HG03354 (cell line): ENCODE data around the gene GRAMD2A.
A peak's percentile ranks its signal among the peaks of the same experiment; 100 is the strongest.

Experiments
- ATAC-seq: cut with Tn5 transposase; IDR thresholded peaks from one replicate; pipeline ENCODE4 v1.9.1; 2021; ENCODE audit warnings: mild to moderate bottlenecking; ENCODE audit not compliant: unreplicated experiment, poor library complexity, severe bottlenecking

GRAMD2A gene

DNA sequence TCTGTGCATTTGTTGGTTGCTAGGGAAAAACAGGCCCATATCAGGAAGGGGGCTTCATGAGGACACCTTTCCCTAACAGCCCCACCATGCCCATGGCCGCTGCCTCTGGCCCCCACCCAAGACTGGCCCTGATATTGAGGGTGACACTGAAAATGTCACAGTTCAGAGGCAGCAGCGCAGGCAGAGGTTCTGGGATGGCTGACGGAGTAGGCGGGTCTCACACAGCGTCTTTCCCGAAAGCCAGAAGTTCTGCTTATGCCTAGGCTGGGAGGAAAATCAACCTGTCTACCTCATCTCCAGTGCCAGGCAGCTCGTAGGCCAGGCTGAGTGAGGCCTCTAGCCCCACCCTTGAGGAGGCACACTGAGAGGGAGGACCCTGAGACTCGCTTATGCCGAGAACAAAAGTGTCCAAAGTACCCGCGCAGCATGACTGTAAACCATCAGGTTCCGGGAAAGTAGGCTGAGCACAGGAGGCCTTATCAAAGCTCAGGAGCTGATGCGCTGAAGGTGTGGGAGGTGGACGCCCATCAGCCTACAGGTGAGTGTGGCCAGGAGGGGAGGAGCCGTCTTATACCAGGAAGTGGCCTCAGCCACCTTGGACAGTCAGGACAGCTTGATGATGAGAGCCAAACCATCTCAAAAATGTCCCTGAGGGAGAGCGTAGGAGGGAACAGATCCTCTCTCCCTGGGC, 27.5 kb downstream of the GRAMD2A start:
- ATAC-seq = no peak

DNA sequence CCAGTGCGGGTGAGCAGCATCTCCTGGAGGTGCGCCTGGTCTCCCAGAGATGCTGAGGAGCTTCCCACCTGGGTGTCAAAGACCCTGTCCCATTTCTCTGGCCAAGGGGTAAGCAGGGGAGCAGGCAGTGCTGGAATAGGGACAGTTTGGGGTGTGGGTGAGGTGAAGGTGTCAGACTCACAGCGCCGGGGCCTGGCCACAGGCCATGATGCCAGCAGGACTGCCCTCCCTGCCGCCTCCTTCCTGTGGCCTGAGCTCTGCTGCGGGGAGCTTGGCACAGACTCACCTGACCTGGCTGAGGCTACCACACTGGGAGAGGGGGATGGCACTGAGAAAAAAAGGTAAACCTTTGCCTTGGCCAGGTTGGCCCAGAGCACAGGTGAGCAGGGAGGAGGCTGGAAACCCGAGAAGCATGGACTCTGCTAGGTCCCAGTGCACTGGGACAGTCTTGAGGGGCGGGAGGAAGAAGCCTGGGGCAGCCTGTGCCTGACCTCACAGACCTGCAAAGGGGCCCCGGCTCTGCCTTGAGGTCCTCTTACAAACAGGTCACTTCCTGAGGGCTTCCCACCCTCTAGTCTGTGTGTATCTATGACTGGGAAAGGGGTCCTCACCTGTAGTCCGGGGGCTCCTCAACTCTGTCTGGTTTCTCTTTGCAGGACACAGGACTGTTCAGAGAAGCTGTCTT, 28.2 kb downstream of the GRAMD2A start:
- no peak for ATAC-seq

DNA sequence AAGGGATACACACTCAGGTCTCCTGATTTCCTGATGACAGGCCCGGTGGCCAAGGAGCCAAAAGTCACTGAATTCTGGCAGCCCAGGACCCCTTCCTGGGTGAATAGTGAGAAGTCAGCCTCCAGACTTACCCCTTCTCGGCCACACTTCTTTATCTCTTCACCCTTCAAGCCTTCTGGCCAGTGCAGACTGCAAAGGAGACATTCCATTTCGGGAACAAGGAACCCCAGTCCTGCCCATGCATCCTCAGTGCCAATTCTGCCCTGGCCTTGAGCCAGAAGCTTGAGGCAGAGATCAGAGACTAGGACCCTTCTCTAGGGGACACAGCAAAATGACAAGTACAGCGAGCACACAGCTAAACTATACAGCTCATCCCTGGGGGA, 28.8 kb downstream of the GRAMD2A start:
- no peak for ATAC-seq

DNA sequence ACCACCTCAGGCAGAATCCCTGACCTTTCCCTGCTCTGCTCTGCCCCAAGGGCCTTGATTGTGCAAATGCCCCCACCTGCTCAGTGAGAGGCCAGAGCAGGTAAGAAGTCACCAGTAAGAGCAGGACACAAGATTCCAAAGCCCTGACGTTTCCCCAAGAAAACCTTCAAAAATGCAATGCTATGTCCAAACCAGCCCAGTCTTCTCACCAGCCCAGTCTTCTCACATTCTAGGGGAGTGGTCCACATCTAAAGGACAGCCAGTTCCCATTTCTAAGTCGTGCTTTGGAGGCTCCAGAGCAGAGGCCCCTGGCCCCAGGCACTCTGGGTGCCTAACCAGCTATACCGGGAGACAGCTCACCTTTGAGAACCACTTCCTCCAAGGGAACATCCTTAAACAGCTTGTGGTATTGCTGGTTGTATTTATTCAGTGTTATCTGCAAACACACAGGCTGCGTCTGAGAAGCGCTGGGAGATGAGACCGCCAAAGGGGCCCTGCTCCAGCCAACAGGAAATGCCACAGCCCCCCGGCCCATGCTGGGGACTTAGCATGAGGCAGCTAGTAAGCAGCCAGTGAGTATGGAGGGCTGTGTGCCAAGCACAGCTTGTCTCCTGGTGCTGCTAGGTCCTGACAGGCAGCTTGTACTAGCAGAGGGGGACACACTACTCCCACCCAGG, 29.3 kb downstream of the GRAMD2A start:
- ATAC-seq = no peak

DNA sequence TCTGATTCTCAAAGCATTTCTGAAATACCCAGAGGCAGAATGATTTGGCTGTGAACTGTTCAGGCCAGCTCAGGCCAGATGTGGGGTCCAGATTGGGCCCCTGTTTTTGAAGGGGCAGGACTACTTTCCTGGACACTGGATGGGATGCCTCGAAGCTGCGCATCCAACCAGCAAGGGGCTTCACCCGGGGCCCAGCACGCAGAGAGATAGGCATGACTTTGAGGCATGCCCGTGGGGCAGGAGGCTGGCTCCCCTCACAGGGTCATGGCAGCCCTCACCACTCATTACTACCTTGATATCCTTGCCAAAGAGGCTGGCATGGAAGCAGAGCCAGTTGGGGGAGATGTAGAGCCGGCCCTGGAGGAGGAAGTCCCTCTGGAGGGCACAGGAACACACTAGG, 30.1 kb downstream of the GRAMD2A start:
- no peak for ATAC-seq

DNA sequence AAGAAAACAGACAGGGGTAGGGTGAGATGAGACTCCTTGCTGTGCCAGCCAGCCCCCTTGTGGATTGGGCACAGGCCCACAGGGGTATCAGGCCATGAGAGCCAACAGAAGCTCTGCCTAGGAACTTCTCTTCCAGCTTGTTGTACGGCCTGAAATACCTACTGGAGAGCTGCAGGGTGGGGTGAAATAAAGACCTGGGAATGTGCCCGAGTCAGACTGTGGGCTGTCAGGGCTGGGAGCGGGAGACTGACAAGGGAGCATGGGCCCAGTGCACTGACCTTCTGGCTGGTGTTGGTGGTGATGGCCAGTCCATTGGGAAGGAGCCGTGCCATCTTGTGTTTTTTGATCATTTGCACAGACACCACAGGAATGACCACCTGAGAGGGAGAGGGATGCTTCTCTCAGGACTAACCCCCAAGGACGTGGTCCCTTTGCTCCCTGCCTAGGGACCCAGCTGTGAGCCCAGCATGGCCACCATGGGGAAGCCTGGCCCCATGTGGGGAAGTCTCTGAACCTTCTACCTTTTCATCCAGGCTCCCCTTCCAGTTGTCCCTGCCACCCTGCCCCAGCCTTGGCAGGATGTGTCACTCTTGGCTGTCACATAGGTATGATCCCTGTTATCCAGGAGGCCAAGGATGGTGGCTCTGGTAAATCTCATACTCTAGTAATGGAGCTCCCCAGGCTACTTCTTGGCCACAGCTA, 30.7 kb downstream of the GRAMD2A start:
- no peak for ATAC-seq

DNA sequence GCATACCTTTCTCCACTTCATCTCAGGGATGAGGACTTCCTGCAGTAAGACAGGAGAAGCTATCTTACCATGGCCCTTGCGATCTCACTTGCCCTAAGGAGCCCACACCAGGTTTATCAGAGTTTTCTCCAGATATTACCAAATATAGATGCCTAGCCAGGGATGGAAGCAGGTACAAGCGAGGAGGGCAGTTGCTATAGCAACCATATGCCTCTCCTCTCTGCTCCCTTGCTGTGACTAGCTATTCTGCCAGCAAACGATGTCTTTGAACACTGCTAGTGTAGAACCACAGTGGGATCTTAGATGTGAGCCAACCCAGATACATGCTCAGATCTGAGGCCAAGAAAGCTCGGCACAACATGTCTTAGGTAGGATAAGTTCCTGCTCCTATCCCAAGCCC, 33.9 kb downstream of the GRAMD2A start:
- no peak for ATAC-seq

DNA sequence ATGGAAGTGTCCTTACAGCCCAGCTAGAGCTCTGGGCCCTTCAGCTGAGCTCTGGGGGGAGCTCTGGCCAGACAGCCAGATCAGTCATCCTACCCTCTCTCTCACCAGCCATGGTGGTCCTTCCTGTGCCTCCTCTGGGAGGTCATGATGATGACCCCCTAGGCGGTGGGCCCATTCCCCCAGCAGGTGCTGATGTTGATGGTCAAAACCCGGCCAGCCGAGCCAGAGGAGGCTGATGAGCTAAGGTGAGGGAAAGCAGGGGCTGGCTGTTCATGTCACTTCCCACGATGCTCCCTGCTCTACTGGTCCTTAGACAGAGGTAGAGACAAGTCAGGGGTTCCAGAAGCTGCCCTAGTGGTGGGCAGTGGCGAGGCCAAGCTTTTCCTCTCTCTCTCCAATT, 35.0 kb downstream of the GRAMD2A start:
- no peak for ATAC-seq

DNA sequence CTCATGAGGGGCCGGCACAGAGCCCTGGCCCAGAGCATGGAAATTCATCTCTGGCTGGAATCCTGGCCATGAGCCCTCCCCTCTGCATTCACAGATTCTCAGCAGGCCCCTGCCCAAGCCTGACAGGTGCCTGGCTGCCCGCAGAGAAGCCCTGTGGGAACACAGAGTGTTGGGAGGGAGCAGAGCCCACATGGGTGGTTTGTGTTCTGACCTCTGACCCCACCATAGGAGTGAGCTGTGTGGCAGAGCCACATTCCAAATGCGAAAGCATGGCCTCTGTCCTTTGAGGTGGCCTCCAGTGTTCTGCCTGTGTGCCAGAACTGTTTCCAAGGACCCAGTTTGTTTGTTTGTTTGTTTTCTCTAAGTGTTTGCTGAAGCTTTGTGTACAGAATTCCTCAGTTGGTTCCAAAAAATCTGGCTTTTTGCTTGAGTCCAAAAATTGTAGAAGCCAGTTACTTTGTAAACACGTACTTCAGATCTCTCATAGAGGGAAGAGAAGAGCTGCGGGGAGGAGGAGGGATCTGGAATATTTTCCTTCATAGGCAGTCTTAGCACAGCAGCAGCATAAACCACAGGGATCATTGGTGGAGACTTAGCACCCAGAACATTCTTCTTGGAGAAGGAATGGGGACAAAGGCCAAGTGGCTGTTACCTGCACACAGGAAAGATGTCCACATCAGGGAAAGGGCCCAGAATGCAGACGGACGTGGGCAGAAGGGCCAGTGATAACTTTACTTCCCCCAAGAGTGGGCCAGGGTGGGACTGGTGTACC, 36.0 kb downstream of the GRAMD2A start:
- no peak for ATAC-seq

DNA sequence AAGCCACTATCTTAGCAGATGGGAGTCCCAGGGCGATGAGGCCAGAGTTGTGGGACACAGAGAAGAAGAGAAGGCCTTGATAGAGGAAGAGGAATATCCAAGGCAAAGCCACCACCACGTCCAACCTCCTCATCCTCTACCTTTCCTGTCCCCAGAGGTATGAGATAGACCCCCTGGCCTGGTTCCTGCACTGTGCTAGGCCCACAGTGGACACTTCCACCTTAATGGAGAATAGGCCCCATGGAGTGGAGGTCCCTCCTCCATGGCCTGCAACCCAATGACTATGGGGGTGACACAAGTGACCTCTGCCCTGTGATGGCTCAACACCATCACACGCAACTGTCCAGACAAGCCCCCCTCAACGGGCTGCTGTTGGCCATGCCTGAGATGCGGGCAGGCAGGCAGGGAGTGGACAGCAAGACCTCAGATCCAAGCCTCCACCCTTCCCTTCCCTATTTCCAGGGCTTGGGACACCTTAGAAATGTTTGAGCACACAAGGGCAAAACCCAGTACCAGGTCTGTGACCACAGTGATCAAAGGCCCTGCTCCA, 36.8 kb downstream of the GRAMD2A start:
- ATAC-seq = no peak

DNA sequence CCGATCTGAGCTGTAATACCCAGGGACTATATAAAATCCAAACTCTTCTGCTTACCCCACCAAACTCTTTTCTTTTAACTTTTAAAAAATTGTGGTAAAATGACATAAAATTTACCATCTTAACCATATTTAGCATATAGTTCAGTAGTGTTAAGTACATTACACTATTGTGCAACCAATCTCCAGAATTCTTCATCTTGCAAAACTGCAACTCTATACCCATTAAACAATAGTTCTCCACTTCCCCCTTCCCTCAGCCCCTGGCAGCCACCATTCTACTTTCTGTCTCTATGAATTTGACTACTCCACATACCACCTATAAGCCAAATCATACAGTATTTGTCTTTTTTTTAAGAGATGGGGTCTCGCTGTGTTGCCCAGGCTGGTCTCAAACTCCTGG, 40.7 kb downstream of the GRAMD2A start:
- ATAC-seq = no peak

DNA sequence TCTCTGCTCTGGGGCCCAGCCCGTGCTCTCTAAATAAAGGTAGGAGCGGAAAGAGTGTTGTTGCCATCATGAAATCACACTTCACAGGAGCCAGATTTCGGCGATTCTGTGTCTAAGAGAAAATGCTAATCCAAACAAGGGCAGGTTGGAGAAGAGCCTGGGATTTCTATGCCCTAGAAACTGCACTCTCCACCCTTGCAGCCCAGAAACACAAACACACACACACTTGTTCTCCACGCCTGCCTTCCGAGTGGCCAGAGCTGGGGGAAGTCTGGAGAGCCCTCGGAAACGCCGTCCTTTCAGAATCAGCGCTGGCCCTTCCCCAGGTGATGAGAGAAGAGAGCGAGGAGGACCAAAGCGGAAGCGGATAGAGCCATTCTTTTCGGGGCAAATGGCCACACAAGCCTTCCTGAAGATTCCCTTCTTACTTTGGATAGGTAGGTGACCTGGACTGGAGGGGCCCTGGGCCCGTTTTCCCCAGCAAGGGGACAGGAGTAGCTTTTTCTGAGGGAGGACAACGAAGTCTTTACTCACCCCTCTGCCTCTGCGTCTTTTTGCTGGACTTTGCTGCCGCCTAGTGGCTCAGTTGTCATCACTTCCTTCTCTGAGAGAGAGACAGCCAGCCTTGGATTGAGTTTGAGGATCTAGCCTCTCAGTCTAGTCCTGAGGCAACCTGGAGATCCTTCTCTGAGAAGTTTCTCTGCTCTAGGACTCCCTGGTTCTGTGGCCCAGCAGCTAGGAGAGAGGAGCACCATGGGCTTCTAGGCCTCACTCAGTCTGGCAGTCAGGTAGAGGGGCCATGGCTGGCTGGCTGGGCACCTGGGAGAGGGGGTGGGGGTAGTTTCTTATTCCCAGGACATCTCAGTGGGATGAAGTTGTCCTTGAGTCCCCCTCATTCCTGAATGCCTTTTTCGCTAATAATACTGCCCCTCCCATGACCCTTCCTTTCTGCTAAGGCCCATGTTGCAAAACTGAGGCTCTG, 41.7 kb downstream of the GRAMD2A start:
- ATAC-seq = peak; percentile 75

DNA sequence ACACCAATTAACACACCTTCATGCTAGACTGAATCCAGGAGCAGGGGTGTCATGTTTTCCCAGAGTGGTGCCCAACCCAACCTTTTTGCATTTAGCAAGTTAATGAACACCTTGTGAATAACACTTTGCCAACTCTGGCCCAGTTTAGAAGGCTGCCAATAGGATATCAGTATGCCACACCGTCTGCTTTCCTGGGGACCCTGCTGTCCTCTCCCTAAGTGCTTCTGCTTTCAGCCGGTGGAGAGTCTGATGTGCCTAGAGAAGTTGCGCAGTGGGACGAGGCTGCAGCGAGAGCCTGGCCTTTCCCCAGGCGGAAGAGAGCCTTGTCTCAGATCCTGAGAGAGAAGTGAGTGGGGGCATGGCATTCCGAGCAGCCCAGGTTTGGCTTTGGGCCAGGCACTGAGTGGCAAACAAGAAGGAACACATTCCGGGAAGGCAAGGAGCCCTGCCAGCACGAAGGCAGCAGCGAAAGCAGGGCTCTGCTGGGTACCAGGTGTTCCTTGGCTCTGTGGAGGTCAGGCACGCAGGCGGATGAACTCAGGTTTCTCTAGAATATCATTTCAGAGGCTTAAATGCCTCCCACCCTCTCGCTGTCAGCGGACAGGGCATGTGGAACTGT, 42.5 kb downstream of the GRAMD2A start:
- no peak for ATAC-seq

DNA sequence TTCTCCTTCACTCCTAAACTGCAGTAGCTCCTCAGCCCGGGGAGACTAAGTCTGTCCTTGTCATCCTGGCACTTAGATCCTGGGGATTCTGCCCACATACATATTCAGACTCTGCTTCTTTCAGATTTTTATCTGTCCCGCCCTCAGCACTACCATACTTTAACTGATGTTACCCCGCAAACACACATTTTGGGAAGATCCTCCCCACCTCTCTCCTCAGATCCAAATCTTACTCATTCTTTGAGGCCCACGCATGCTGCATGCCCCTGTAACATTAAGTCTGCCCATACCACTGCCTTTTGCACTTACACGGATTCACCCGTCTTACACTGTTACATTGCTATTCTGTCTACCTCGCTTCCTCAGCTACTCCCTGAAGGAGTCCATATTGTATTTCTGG, 43.3 kb downstream of the GRAMD2A start:
- no peak for ATAC-seq

DNA sequence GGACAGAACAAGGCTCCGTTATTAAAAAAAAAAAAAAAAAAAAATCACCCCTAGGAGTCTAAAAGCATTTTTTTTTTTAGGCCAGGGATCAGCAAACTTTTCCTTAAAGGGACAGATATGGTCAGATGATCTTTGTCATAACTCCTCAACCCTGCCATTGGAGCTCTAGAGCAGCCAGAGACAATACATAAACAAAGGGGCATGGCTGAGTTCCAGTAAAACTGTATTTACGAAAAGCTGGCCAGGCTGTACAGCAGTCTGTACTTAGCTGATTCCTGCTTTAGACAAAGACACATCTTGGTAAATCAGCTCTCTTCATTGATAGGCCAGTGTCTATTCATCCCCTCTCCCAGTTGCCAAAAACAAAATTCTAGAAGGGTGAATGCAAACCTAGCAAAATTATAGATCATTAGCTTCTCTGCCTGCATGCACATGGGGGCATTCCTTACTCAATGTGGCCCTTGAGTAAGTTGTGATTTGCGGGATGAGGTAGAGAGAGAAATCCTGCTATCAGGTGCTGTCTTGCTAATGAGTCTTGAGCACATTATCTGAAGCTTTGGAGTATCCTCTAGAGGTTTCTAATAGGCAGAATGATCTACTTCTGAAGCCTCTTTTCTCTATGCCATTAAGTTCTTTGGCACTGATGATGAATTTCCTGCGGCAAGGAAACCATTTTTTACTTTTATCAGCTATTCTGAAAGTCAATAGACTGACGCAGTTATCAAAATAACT, 44.2 kb downstream of the GRAMD2A start:
- ATAC-seq = no peak

DNA sequence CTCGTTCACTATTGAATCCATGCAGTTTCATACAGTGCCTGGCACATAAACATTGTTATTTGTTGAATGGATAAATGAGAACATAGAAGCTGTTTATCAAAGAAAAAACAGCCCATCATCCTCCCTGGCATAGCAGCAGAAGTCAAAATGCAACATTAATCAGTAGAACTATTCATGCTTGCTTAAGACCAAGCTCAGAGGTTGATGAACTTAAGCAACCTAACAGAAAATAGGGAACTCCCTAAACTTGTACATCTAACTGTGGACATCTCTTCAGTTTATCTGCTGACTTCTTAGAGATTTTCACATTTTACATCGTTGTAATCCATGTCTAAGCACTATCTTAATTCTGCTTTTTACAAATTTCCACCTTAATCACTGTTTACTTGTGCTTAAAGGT, 50.2 kb downstream of the GRAMD2A start:
- no peak for ATAC-seq

DNA sequence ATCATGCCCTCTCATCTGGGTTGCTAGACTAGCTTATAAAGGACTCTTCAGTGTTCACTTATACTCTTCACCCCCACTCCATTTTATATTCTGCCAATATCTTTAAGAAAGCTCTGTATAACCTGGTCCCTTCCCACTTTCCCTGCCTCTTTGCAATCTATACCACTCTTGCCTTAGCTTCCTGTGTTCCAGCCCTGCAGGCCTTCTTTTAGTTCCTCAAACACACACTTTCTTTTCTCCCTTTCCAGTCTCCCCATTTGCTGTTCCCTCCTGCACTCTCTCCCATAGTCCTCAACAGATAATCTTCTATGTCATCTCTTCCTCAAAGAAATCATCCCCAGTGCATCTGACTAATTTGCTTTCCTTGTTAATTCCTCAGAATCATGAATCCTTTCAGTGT, 50.7 kb downstream of the GRAMD2A start:
- ATAC-seq = no peak
